Measurements from ENCODE around the gene CNOT1.

Gene CNOT1

DNA sequence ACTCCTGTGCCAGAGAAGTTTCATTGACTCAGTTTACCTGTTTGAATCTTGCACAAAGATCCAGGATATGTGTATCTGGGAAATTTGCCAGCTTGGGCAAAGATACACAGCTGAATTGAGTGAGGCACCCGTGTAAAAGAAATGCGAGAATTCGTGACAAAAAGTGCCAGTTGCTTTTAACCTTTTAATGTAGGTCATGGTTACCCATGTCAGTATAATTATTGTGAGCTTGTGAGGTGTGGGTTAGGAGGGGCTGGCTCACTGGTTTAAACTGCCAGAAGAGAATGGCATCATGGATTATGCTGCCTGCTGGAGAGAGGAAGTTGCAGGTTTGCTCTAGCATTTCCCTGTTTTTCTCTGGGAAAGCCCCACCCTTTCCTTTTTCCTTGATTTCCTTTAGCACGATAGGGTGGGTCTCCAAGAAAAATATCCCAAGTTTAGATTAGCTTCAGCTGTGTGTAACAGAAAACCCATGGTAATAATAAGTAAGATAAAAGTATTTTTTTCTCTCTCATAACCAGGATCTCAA is 154.5 kb downstream of the CNOT1 start:
- no peak for DNase-seq

GRCh38 chr16:58474296-58474695 is 155.3 kb downstream of the CNOT1 start:
- DNase-seq, result no peak

- no peak for DNase-seq
Measured at GRCh38 chr16:58472827-58473226, 156.8 kb downstream of the CNOT1 start.

DNA sequence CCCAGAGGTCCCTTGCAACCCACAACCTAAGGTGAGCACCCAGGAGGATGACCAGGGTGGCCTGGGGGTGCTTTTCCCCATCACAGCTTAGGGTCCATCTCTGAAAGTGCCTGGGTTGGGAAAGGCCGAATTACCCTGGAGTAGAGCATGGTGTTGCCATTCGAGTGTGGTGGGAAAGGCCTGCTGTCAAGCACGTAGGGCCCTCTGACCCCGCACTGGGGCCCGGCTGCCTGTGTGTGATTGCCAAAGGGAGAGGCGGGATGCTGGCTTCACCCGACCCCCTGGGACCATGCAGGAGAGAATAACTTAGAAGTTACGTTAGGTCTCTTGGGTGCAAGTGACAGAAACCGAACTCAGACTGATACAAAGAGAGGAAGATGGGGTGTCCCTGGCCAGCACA is 157.4 kb downstream of the CNOT1 start:
- no peak for DNase-seq

GRCh38 chr16:58471209-58471975 is 158.2 kb downstream of the CNOT1 start:
- DNase-seq, result no peak

All from amniotic stem cell (primary cell).